ENCODE results near the gene USPL1.

Gene USPL1

GRCh38 chr13:30617315-30618185, at the start of gene USPL1 (continued):
- TF ChIP-seq, protein P1, sequence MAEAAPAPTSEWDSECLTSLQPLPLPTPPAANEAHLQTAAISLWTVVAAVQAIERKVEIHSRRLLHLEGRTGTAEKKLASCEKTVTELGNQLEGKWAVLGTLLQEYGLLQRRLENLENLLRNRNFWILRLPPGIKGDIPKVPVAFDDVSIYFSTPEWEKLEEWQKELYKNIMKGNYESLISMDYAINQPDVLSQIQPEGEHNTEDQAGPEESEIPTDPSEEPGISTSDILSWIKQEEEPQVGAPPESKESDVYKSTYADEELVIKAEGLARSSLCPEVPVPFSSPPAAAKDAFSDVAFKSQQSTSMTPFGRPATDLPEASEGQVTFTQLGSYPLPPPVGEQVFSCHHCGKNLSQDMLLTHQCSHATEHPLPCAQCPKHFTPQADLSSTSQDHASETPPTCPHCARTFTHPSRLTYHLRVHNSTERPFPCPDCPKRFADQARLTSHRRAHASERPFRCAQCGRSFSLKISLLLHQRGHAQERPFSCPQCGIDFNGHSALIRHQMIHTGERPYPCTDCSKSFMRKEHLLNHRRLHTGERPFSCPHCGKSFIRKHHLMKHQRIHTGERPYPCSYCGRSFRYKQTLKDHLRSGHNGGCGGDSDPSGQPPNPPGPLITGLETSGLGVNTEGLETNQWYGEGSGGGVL (tag by site-specific recombination; IDR thresholded peaks at IDR 0.05), result peak; percentile 57; the same call in 1 of the 2 replicates
- TF ChIP-seq ZBTB17 (tag by site-specific recombination; IDR thresholded peaks at IDR 0.05), result peak; percentile 96
- no peak for TF ChIP-seq ZNF248 (tag by site-specific recombination; IDR thresholded peaks at IDR 0.05)
- no peak for TF ChIP-seq ZNF830 (tag by site-specific recombination; IDR thresholded peaks at IDR 0.05; ENCODE audit: low read depth)
- peak; percentile 96 for TF ChIP-seq ZNF629 (tag by site-specific recombination; IDR thresholded peaks at IDR 0.05)
- TF ChIP-seq ZNF600 (tag by site-specific recombination; IDR thresholded peaks at IDR 0.05), result peak; percentile 75
- TF ChIP-seq ZNF335 (tag by site-specific recombination; conservative IDR thresholded peaks at IDR 0.05), result peak; percentile 57
- TF ChIP-seq ZNF324 (tag by site-specific recombination; IDR thresholded peaks at IDR 0.05), result peak; percentile 98
- no peak; the same call in 1 of the 2 replicates for TF ChIP-seq SCRT1 (tag by site-specific recombination; IDR thresholded peaks at IDR 0.05; ENCODE audit: borderline replicate concordance)
- TF ChIP-seq ZNF366 (tag by site-specific recombination; conservative IDR thresholded peaks at IDR 0.05), result peak; percentile 57
- TF ChIP-seq, protein P2, sequence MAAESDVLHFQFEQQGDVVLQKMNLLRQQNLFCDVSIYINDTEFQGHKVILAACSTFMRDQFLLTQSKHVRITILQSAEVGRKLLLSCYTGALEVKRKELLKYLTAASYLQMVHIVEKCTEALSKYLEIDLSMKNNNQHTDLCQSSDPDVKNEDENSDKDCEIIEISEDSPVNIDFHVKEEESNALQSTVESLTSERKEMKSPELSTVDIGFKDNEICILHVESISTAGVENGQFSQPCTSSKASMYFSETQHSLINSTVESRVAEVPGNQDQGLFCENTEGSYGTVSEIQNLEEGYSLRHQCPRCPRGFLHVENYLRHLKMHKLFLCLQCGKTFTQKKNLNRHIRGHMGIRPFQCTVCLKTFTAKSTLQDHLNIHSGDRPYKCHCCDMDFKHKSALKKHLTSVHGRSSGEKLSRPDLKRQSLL (tag by site-specific recombination; IDR thresholded peaks at IDR 0.05), result peak; percentile 63
- TF ChIP-seq PBX3 (CRISPR knock-in tag; IDR thresholded peaks at IDR 0.05), result peak; percentile 66; the same call in 1 of the 2 replicates
- TF ChIP-seq KLF7 (tag by site-specific recombination; IDR thresholded peaks at IDR 0.05; ENCODE audit: borderline replicate concordance), result peak; percentile 95

DNA sequence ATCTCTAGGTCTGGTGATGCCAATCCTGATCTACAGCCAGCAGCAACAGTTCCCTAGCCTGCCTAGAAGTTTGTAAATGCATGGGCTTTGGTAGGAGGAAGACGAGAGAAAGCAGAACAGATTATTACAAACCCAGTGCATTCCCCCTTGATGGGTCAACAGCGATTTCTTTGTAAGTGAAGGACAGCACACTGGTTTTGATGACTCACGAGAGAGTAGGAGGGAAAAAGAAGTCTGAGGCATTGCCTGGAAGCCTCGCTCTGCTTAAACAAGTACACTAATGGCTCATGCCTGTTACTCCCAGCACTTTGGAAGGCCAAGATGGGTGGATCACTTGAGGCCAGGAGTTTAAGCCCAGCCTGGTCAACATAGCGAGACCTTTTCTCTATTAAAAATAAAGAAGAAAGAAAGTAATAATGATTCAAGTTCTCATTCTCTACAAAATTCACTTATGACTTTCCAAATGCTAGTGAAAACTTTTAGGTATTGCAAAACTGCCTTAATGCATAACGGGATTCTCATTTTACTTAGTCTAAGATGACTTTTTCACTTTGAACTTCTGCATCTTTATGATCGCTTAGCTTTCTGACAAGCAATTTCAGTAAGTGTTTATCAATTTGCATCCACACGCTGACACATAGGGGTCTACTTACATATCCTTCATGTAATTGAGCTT, 47.7 kb upstream of the USPL1 start:
- TF ChIP-seq ZNF549 (tag by site-specific recombination; IDR thresholded peaks at IDR 0.05) (no peak), ZNF610 (tag by site-specific recombination; IDR thresholded peaks at IDR 0.05; ENCODE audit: borderline replicate concordance) (no peak), ZNF350 (tag by site-specific recombination; IDR thresholded peaks at IDR 0.05) (no peak), ZNF843 (tag by site-specific recombination; IDR thresholded peaks at IDR 0.05) (no peak), KLF7 (tag by site-specific recombination; IDR thresholded peaks at IDR 0.05; ENCODE audit: borderline replicate concordance) (no peak), PRDM1 (tag by site-specific recombination; IDR thresholded peaks at IDR 0.05) (peak; percentile 65), ZNF324 (tag by site-specific recombination; IDR thresholded peaks at IDR 0.05) (no peak)
- Histone ChIP-seq H3K36me3 (ENCODE audit: control insufficient read depth in 2 of 2, insufficient read depth in 1 of 2, low read length in 2 of 2) (no peaks in the 10 kb centered on the region), H3K9me3 (ENCODE audit: control insufficient read depth, insufficient read depth, low read depth, low read length) (no peaks in the 10 kb centered on the region), H3K27ac (ENCODE audit: extremely low read depth, low read depth, low read length) (no peak overlapping the region), H3K4me1 (ENCODE audit: control insufficient read depth, insufficient read depth, low read length) (no peaks in the 10 kb centered on the region; the same call in 1 of the 2 replicates), H3K4me3 (ENCODE audit: low read depth, low read length) (no peak overlapping the region)
- CTCF ChIA-PET, result no interaction called here
- POLR2A ChIA-PET, result no interaction called here
